Epithelial cell of proximal tubule (primary cell): Measurements from ENCODE around the gene WDR64. TPM values are rescaled to one million over a fixed set of nuclear protein-coding genes. Genes with fewer than 3 reads are reported as not detected.
"Not testable (repeated sequence)": the region's sequence is repeated elsewhere in the genome, so short reads cannot be mapped to it uniquely, and the experiment has no call there.

Experiments used
- DNase-seq: peaks from one replicate; pipeline ENCODE4 v3.0.0-alpha.2; 2011; ENCODE audit warnings: low read depth
- H3K4me3 ChIP-seq: 2 replicates; pipeline ENCODE4 v1.5.1; 2011; ENCODE audit warnings: low read depth, mild to moderate bottlenecking, low read length
- CTCF ChIP-seq: conservative IDR thresholded peaks from 2 replicates; pipeline ENCODE4 v1.5.1; 2012; ENCODE audit warnings: low read depth, mild to moderate bottlenecking, low read length
- total RNA-seq: library from RNA; depleted of rRNA; stranded (reverse); fragments of >200 nt; gene quantifications from 2 replicates; pipeline ENCODE4 v1.2.3, GENCODE V29; 2015

Gene WDR64
- total RNA-seq, 1 donor from 2014 or later = not detected

GRCh38 chr1:241733899-241734298 lies 81.8 kb downstream of the WDR64 start:
- no peak for DNase-seq
- no peak for TF ChIP-seq CTCF
- no peak overlapping the region for H3K4me3 ChIP-seq

GRCh38 chr1:241734533-241734932 lies 82.5 kb downstream of the WDR64 start:
- TF ChIP-seq CTCF = no peak
- no peak overlapping the region for H3K4me3 ChIP-seq
- no peak for DNase-seq

GRCh38 chr1:241735493-241735926 lies 83.4 kb downstream of the WDR64 start:
- not testable (repeated sequence) for H3K4me3 ChIP-seq, DNase-seq

GRCh38 chr1:241736387-241736786 lies 84.3 kb downstream of the WDR64 start:
- DNase-seq = no peak
- TF ChIP-seq CTCF = no peak
- H3K4me3 ChIP-seq = no peak overlapping the region

GRCh38 chr1:241738284-241739078 lies 86.4 kb downstream of the WDR64 start:
- no peak for DNase-seq
- no peak for TF ChIP-seq CTCF
- H3K4me3 ChIP-seq = no peak overlapping the region

- TF ChIP-seq CTCF = no peak
- no peak overlapping the region for H3K4me3 ChIP-seq
- DNase-seq = no peak
These were observed 90.0 kb downstream of the WDR64 start for GRCh38 chr1:241742084-241742483.

- no peak for TF ChIP-seq CTCF
- H3K4me3 ChIP-seq = no peak overlapping the region
These were observed 92.5 kb downstream of the WDR64 start for GRCh38 chr1:241744591-241744990.

More at GRCh38 chr1:241744591-241744990, 92.5 kb downstream of the WDR64 start:
- no peak for DNase-seq
